HepG2 (cell line): ENCODE results near the gene ZNF212. TPM values are rescaled to one million over a fixed set of nuclear protein-coding genes. Genes with fewer than 3 reads are reported as not detected.

Source experiments
- ATAC-seq: fragments of 200-7000 bp; cut with Tn5 transposase; 3 replicates; pipeline ENCODE4 v1.9.1; 2020; ENCODE audit warnings: mild to moderate bottlenecking, moderate library complexity
- BruUV-seq: library from RNA; stranded (reverse); fragments of 400-500 nt; replicated peaks from 2 replicates; lab custom pipeline; 2021; lab: Mats Ljungman, UMichigan
- CTCF ChIA-PET: fragments of 300-600 bp; formaldehyde crosslinking; extraction: SDS; loops from one replicate; lab custom pipeline; 2021; ENCODE audit warnings: low total read pairs, inconsistent platforms, low intra/inter-chr PET ratio; lab: Yijun Ruan, JAX
- POLR2A ChIA-PET: fragments of 350-600 bp; sonication (Branson Sonifier 250); formaldehyde crosslinking; loops from one replicate; lab custom pipeline; 2020; ENCODE audit warnings: antibody characterized with exemption, inconsistent platforms; lab: Yijun Ruan, JAX
- DNase-seq: peaks from one replicate; pipeline ENCODE4 v3.0.0-alpha.2; 2015; ENCODE audit warnings: low spot score
- FAIRE-seq: peaks from 3 replicates; lab custom pipeline; 2011; peaks lifted over from hg19 to GRCh38; lab: Jason Lieb, UNC
- H2AFZ ChIP-seq: one replicate; pipeline ENCODE4 v1.6.1; 2011; ENCODE audit warnings: low read length, inconsistent platforms
- H3K27ac ChIP-seq: fragments of 300-600 bp; 3 replicates; pipeline ENCODE4 v1.8.0; 2011; ENCODE audit warnings: mixed run types, mild to moderate bottlenecking, mixed read lengths, low read length, inconsistent platforms; ENCODE audit not compliant: insufficient read depth; ENCODE audit errors: extremely low read length
- H3K27me3 ChIP-seq, 2 experiments: fragments of 200-600 bp in 1 of 2; 2 replicates in 1 of 2; 3 replicates in 1 of 2; pipeline versions ENCODE4 v1.6.0 to v1.8.0; 2011; ENCODE audit warnings: low read length in 2 of 2, mild to moderate bottlenecking in 2 of 2, moderate library complexity in 2 of 2, inconsistent platforms in 1 of 2; ENCODE audit not compliant: insufficient read depth in 2 of 2, control insufficient read depth in 1 of 2
- H3K36me3 ChIP-seq, 2 experiments: fragments of 200-600 bp in 1 of 2; replicated peaks in 1 of 2; 2 replicates in 1 of 2; 3 replicates in 1 of 2; pipeline versions ENCODE4 v1.5.1 to v1.8.0; 2011; ENCODE audit warnings: low read length in 2 of 2, inconsistent platforms in 1 of 2; ENCODE audit not compliant: insufficient read depth in 2 of 2, control insufficient read depth in 1 of 2
- H3K4me1 ChIP-seq: 2 replicates; pipeline ENCODE4 v1.5.1; 2012; ENCODE audit warnings: low read length, inconsistent platforms; ENCODE audit not compliant: insufficient read depth
- H3K4me2 ChIP-seq: 2 replicates; pipeline ENCODE4 v1.6.0; 2011; ENCODE audit warnings: low read depth, low read length, inconsistent platforms
- H3K4me3 ChIP-seq, 3 experiments: fragments of 200-600 bp in 1 of 3; sonication (generic), shearing (Covaris generic) in 1 of 3; replicated peaks in 1 of 3; 2 replicates each; pipeline ENCODE4 v1.5.1; 2011 to 2016; ENCODE audit warnings: low read length in 3 of 3, inconsistent platforms in 2 of 3, low read depth in 2 of 3, mild to moderate bottlenecking in 2 of 3, control low read depth in 1 of 3, mixed read lengths in 1 of 3; ENCODE audit not compliant: insufficient read depth in 1 of 3
- H3K79me2 ChIP-seq: one replicate; pipeline ENCODE4 v1.6.1; 2011; ENCODE audit warnings: low read length, inconsistent platforms; ENCODE audit not compliant: insufficient read depth
- H3K9ac ChIP-seq: 2 replicates; pipeline ENCODE4 v1.6.0; 2011; ENCODE audit warnings: mild to moderate bottlenecking, low read depth, low read length, inconsistent platforms; ENCODE audit not compliant: insufficient read depth
- H3K9me3 ChIP-seq: 2 replicates; pipeline ENCODE4 v1.5.1; 2012; ENCODE audit warnings: mild to moderate bottlenecking, low read length
- H4K20me1 ChIP-seq: 2 replicates; pipeline ENCODE4 v1.6.0; 2011; ENCODE audit warnings: inconsistent platforms, mild to moderate bottlenecking, low read length, moderate library complexity; ENCODE audit not compliant: insufficient read depth
- BCLAF1 ChIP-seq: fragments of 450-650 bp; IDR thresholded peaks from 2 replicates; pipeline ENCODE4 v1.6.1; 2017; ENCODE audit warnings: mild to moderate bottlenecking
- FOSL2 ChIP-seq: sonication (generic); formaldehyde crosslinking; IDR thresholded peaks from 2 replicates; pipeline ENCODE4 v1.4.0; 2020; ENCODE audit warnings: missing genetic modification reagents
- MTF1 ChIP-seq: sonication (generic); formaldehyde crosslinking; IDR thresholded peaks from 2 replicates; pipeline ENCODE4 v1.5.0; 2020; ENCODE audit warnings: missing genetic modification reagents
- NFE2L2 ChIP-seq: fragments of 150-350 bp; IDR thresholded peaks from 2 replicates; pipeline ENCODE4 v1.6.1; 2014; ENCODE audit warnings: low read length
- PCBP2 ChIP-seq: fragments of 200-400 bp; formaldehyde crosslinking; optimal IDR thresholded peaks from 2 replicates; pipeline ENCODE3; 2018; ENCODE audit warnings: low read length, low read depth; ENCODE audit not compliant: poor library complexity, severe bottlenecking
- PPARG ChIP-seq: conservative IDR thresholded peaks from 2 replicates; pipeline ENCODE4 v1.6.1; 2016; ENCODE audit warnings: missing biosample characterization, missing genetic modification reagents
- REXO4 ChIP-seq: sonication (generic); formaldehyde crosslinking; IDR thresholded peaks from 2 replicates; pipeline ENCODE4 v1.8.0; 2022; ENCODE audit warnings: missing genetic modification reagents, mild to moderate bottlenecking, borderline replicate concordance
- SATB2 ChIP-seq: sonication (generic); formaldehyde crosslinking; IDR thresholded peaks from 2 replicates; pipeline ENCODE4 v1.5.0; 2020; ENCODE audit warnings: missing genetic modification reagents
- SP5 ChIP-seq: IDR thresholded peaks from 2 replicates; pipeline ENCODE4 v1.6.1; 2016; ENCODE audit warnings: low read depth, borderline replicate concordance
- TRAFD1 ChIP-seq: sonication (generic); formaldehyde crosslinking; IDR thresholded peaks from 2 replicates; pipeline ENCODE4 v1.5.1; 2020; ENCODE audit warnings: missing genetic modification reagents, mild to moderate bottlenecking, borderline replicate concordance
- ZNF263 ChIP-seq: sonication (generic); formaldehyde crosslinking; IDR thresholded peaks from 2 replicates; pipeline ENCODE4 v1.4.0; 2020; ENCODE audit warnings: missing genetic modification reagents
- ZNF264 ChIP-seq: sonication (generic); formaldehyde crosslinking; IDR thresholded peaks from 2 replicates; pipeline ENCODE4 v1.4.0; 2020; ENCODE audit warnings: missing genetic modification reagents
- ZNF674 ChIP-seq: sonication (generic); formaldehyde crosslinking; IDR thresholded peaks from 2 replicates; pipeline ENCODE4 v1.5.0; 2020; ENCODE audit warnings: low read depth, mild to moderate bottlenecking, missing genetic modification reagents
- ZNF678 ChIP-seq: sonication (generic); formaldehyde crosslinking; IDR thresholded peaks from 2 replicates; pipeline ENCODE4 v1.4.0; 2020; ENCODE audit warnings: mild to moderate bottlenecking, missing genetic modification reagents
- ZNF710 ChIP-seq: sonication (generic); formaldehyde crosslinking; IDR thresholded peaks from 2 replicates; pipeline ENCODE4 v1.5.0; 2020; ENCODE audit warnings: mild to moderate bottlenecking, missing genetic modification reagents, borderline replicate concordance
- WGBS: methylation state at CpG from one replicate; pipeline ENCODE4 v1.1.6; 2017; ENCODE audit warnings: low lambda C conversion rate; 5-methylcytosine and 5-hydroxymethylcytosine counted together
- in situ Hi-C: cut with HindIII; loops from 2 replicates; pipeline ENCODE4 v1.10.0; 2017; ENCODE audit warnings: low pct_unique_long_range_greater_than_20kb; ENCODE audit not compliant: extremely low pct_ligation_motif_present
- intact Hi-C: fragments of 100-400 bp; cut with micrococcal nuclease; formaldehyde crosslinking; loops from one replicate; pipeline ENCODE4 v1.10.0; 2022; ENCODE audit not compliant: unreplicated experiment
- polyA plus RNA-seq, 8 experiments: library from polyadenylated mRNA; depleted of rRNA in 3 of 8; stranded (reverse) in 7 of 8; unstranded in 1 of 8; fragments of >200 nt; fragmentation: Illumina TruSeq in 4 of 8; extraction: Trizol in 4 of 8; gene quantifications; 2 replicates each; pipeline versions ENCODE4 v1.2.1 to v1.2.3, GENCODE V29; 2011 to 2016; ENCODE audit warnings: low read depth in 4 of 8, missing spikeins in 1 of 8, mixed read lengths in 1 of 8; ENCODE audit not compliant: insufficient read depth in 1 of 8
- total RNA-seq, 5 experiments: library from RNA; depleted of rRNA; stranded (reverse); fragments of >200 nt; fragmentation: Illumina TruSeq; extraction: Trizol; gene quantifications; 2 replicates each; pipeline ENCODE4 v1.2.3, GENCODE V29; 2016; ENCODE audit warnings: low read depth in 1 of 5
- TF ChIP-seq, protein P1 (sequence below): sonication (generic); formaldehyde crosslinking; conservative IDR thresholded peaks from 2 replicates; pipeline ENCODE4 v1.4.0; 2020; ENCODE audit warnings: missing genetic modification reagents

The ZNF212 gene
- total and polyA plus RNA-seq, 2 of the 13 experiments (the other 11 are each of a cell fraction or from before 2014, with no cell fraction given): 2.6 to 3.8 TPM

DNA sequence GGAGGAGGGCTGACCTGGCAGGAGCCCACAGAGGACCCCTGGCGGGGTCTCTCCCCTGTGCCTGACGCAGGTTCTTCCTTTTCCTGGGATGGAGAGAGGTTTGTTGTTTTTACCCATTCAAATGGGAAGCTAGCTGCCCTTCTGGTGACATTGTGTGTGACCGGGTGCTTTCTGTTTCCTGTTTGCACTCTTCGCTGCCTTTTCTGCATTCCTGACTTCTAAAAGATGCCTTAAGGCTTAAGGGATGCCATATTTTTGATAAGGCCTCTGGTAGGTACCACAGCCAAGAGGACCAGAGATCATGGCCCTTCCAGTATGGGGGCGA is 42.8 kb downstream of the ZNF212 start:
- H3K4me1 ChIP-seq: peaks cover 10% of the 10 kb centered on the region; the same call in 1 of the 2 replicates
- no peaks in the 10 kb centered on the region for H3K79me2 ChIP-seq
- CTCF ChIA-PET: no interaction called here
- no peak overlapping the region for H3K4me3 ChIP-seq
- no peak overlapping the region for H3K27ac ChIP-seq
- DNase-seq: no peak
- no peak overlapping the region for H3K4me2 ChIP-seq
- in situ Hi-C loops (no loop called here), intact Hi-C loops (no loop called here)
- no peak for ATAC-seq
- H4K20me1 ChIP-seq: no peaks in the 10 kb centered on the region
- 94% methylated on average over 5 of the region's 5 CpGs for WGBS
- BruUV-seq: no TSS peak
- no peak overlapping the region for H2AFZ ChIP-seq
- no peaks in the 10 kb centered on the region for H3K9me3 ChIP-seq
- no peaks in the 10 kb centered on the region; a peak in 1 of 5 replicates for H3K27me3 ChIP-seq
- H3K36me3 ChIP-seq: peaks cover 5 to 8% of the 10 kb centered on the region in 2 experiments; a peak in 4 of 5 replicates
- no peak for FAIRE-seq
- no peak overlapping the region for H3K9ac ChIP-seq
- POLR2A ChIA-PET: no interaction called here
- TF ChIP-seq TRAFD1 (CRISPR knock-in tag): no peak
- TF ChIP-seq ZNF263 (CRISPR knock-in tag): no peak
- TF ChIP-seq ZNF264 (CRISPR knock-in tag): no peak
- no peak for TF ChIP-seq ZNF710 (CRISPR knock-in tag)
- TF ChIP-seq PPARG (CRISPR knock-in tag): no peak
- TF ChIP-seq SATB2: no peak
- no peak for TF ChIP-seq MTF1
- TF ChIP-seq SP5 (CRISPR knock-in tag): no peak
- no peak for TF ChIP-seq ZNF674 (CRISPR knock-in tag)
- no peak for TF ChIP-seq REXO4 (CRISPR knock-in tag)
- no peak for TF ChIP-seq FOSL2 (CRISPR knock-in tag)
- no peak for TF ChIP-seq ZNF678 (CRISPR knock-in tag)
- no peak for TF ChIP-seq PCBP2
- no peak for TF ChIP-seq BCLAF1
- TF ChIP-seq, protein P1, sequence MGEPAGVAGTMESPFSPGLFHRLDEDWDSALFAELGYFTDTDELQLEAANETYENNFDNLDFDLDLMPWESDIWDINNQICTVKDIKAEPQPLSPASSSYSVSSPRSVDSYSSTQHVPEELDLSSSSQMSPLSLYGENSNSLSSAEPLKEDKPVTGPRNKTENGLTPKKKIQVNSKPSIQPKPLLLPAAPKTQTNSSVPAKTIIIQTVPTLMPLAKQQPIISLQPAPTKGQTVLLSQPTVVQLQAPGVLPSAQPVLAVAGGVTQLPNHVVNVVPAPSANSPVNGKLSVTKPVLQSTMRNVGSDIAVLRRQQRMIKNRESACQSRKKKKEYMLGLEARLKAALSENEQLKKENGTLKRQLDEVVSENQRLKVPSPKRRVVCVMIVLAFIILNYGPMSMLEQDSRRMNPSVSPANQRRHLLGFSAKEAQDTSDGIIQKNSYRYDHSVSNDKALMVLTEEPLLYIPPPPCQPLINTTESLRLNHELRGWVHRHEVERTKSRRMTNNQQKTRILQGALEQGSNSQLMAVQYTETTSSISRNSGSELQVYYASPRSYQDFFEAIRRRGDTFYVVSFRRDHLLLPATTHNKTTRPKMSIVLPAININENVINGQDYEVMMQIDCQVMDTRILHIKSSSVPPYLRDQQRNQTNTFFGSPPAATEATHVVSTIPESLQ (CRISPR knock-in tag): no peak
- TF ChIP-seq NFE2L2: no peak
